DMS 273 (cell line): ENCODE measurements around the gene NOX5.
A peak's percentile ranks its signal among the peaks of the same experiment; 100 is the strongest.
"Not testable (repeated sequence)": the region's sequence is repeated elsewhere in the genome, so short reads cannot be mapped to it uniquely, and the experiment has no call there.

Experiments used
- DNase-seq: peaks from one replicate; lab custom pipeline; 2025; ENCODE audit not compliant: unreplicated experiment; lab: John Stamatoyannopoulos, UW

The NOX5 gene, protein sequence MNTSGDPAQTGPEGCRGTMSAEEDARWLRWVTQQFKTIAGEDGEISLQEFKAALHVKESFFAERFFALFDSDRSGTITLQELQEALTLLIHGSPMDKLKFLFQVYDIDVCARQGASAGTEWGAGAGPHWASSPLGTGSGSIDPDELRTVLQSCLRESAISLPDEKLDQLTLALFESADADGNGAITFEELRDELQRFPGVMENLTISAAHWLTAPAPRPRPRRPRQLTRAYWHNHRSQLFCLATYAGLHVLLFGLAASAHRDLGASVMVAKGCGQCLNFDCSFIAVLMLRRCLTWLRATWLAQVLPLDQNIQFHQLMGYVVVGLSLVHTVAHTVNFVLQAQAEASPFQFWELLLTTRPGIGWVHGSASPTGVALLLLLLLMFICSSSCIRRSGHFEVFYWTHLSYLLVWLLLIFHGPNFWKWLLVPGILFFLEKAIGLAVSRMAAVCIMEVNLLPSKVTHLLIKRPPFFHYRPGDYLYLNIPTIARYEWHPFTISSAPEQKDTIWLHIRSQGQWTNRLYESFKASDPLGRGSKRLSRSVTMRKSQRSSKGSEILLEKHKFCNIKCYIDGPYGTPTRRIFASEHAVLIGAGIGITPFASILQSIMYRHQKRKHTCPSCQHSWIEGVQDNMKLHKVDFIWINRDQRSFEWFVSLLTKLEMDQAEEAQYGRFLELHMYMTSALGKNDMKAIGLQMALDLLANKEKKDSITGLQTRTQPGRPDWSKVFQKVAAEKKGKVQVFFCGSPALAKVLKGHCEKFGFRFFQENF

GRCh38 chr15:69014454-69014853 is at the start of gene NOX5:
Gene NOX5 (plus strand): TSS chr15:69014695. CDS start chr15:69014736, 41 bp downstream.
- peak; percentile 27 for DNase-seq

- no peak for DNase-seq
These were observed 47.5 kb upstream of the NOX5 start for GRCh38 chr15:68966996-68967395.

DNA sequence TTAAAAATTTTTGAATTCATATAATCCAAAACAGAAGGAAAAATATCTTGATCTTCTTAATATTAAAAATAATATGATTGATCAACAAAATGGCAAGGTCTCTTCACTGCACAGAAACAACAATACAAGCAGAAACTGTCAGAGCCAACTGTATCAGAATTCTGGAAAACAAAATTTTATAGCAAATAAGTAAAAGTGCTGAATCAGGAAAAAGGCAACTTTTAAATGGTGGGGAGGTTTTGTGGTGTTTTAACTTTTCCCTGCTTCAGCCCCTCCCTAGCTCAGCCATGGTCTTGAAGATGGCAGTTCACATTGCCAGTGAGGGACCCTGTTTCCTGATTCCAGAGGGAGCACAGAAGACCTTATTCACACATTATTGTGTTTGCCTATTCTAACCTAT is 46.5 kb upstream of the NOX5 start:
- no peak for DNase-seq

DNA sequence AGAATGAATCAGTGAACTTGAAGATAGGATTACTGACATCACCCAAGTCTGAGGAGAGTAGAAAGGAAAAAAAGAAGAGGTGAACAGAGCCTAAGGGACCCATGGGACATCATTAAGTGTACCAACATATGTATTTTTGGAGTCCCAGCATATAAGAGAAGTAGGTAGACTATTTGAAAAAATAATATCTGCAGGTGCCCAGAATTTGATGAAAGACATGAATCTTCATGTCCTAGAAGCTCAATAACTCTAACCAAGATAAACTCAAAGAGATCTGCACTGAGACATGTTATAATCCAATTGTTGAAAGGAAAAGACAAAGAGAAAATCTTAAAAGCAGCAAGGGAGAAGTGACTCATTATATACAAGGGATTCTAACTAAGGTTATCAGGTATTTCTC is 45.2 kb upstream of the NOX5 start:
- DNase-seq: no peak

- DNase-seq: no peak
These were observed 42.1 kb upstream of the NOX5 start for GRCh38 chr15:68972201-68973065.

- not testable (repeated sequence) for DNase-seq
These were observed 38.8 kb upstream of the NOX5 start for GRCh38 chr15:68975651-68976160.

DNA sequence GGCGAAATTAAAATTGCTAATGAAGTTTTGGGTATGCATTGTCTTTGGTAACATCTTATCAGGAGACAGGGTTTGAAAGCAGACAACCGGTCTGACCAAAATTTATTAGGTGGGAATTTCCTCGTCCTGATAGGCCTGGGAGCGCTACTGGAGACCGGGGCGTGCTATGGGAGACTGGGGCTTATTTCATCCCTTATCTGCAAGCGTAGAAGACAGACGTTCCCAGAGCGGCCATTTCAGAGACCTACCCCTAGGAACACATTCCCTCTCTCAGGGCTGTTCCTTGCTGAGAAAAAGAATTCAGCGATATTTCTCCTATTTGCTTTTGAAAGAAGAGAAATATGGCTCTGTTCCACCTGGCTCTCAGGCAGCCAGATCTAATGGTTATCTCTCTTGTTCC is 37.1 kb upstream of the NOX5 start:
- not testable (repeated sequence) for DNase-seq

GRCh38 chr15:68979006-68979405 is 35.5 kb upstream of the NOX5 start:
- DNase-seq: peak; percentile 18

GRCh38 chr15:68979816-68980215 is 34.7 kb upstream of the NOX5 start:
- DNase-seq: peak; percentile 37

GRCh38 chr15:68980786-68981185 is 33.7 kb upstream of the NOX5 start:
- peak; percentile 27 for DNase-seq

GRCh38 chr15:68981941-68982340 is 32.6 kb upstream of the NOX5 start:
- peak; percentile 93 for DNase-seq

GRCh38 chr15:68982976-68983563 is 31.4 kb upstream of the NOX5 start:
- DNase-seq: peak; percentile 51

DNA sequence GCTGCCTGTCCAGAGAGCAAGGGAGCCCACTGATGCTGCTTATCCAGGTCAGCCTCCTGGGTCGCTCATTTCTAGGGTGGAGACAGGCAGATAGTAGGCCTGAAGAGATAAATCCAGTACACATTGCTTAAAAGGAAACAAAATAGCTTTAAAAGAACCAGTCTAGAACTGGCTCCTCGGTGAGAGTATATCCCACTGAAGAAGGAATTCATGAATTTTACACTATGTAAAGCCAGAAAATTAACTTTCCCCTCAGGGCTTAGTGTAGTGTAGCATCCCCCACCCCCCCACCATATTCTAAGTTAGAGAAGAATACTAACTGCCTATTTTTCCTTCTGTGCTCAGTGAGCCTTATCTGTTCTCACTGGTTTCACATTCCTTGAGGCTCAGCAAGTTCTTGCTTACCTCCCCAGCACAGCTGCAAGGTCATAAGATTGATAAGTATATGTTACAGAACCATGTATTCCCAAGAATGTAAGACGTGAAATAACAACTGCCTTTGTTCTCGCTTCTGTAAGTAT is 30.5 kb upstream of the NOX5 start:
- DNase-seq: no peak

- DNase-seq: no peak
These were observed 29.9 kb upstream of the NOX5 start for GRCh38 chr15:68984586-68984985.

- no peak for DNase-seq
These were observed 29.1 kb upstream of the NOX5 start for GRCh38 chr15:68985361-68985891.

DNA sequence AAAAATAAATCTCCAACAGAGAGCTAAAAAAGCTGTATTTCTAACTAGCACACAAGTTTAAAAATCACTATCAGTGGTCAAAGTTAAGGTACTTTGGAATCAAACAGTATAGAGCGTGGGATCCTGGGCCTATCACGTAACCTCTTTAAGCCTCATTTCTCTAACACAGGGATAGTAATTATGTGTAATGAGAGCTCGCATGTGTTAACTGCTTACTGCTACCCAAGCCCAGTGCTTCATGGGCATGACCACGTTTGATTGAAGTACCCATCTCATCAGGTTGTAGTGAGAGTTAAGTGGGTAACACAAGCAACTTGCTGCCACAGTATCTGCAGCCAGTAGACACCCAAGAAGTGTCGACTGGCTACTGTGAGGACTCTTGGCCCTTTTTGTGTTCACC is 28.2 kb upstream of the NOX5 start:
- peak; percentile 35 for DNase-seq

DNA sequence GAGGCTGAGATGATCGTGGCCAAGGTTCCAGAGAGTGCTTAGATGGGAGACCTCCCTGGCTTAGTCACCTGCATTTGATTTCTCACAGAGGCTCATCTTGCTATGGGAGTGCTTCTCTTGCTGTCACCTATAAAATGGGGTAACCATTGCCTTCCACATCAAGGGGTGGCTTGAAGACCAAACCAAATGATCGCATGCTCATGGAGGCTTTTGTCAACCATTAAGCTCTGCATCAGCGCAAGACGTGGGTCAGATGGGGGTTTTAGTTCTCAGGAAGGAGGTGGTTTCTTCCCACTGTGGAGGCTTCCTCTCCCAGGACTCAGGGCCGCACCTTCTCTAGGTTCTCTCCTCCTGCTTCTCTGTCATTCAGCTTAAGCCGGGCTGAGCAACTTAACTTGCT is 27.4 kb upstream of the NOX5 start:
- DNase-seq: no peak

- no peak for DNase-seq
These were observed 26.8 kb upstream of the NOX5 start for GRCh38 chr15:68987676-68988075.

- no peak for DNase-seq
These were observed 24.8 kb upstream of the NOX5 start for GRCh38 chr15:68989541-68990230.
